SK-N-SH (cell line): Measurements from ENCODE around the gene CEP170.

Experiments used
- EP300 ChIP-seq, 2 experiments: IDR thresholded peaks; 2 replicates each; pipeline versions ENCODE4 v1.4.0 to v1.6.1; 2012; ENCODE audit warnings: borderline replicate concordance in 1 of 2, low read depth in 1 of 2, low read length in 1 of 2
- EZH2phosphoT487 ChIP-seq: fragments of 200-600 bp; sonication (generic); IDR thresholded peaks from 2 replicates; pipeline ENCODE4 v1.6.1; 2017; ENCODE audit warnings: low read depth, mixed run types, mild to moderate bottlenecking, antibody characterized with exemption, moderate library complexity, borderline replicate concordance
- GABPA ChIP-seq: IDR thresholded peaks from 2 replicates; pipeline ENCODE4 v1.4.0; 2012; ENCODE audit warnings: low read depth, mild to moderate bottlenecking
- NRF1 ChIP-seq: IDR thresholded peaks from 2 replicates; pipeline ENCODE4 v1.6.1; 2012; ENCODE audit warnings: low read depth, mild to moderate bottlenecking, low read length
- RCOR1 ChIP-seq: fragments of 150-350 bp; IDR thresholded peaks from 2 replicates; pipeline ENCODE4 v1.6.1; 2017; ENCODE audit warnings: antibody characterized with exemption, low read length
- SIN3A ChIP-seq: IDR thresholded peaks from 2 replicates; pipeline ENCODE4 v1.6.1; 2012; ENCODE audit warnings: low read depth, mild to moderate bottlenecking, low read length, moderate library complexity, borderline replicate concordance
- SMC3 ChIP-seq: IDR thresholded peaks from 2 replicates; pipeline ENCODE4 v1.6.1; 2012; ENCODE audit warnings: low read depth, low read length, improper control_type of control experiment
- TCF12 ChIP-seq: IDR thresholded peaks from 2 replicates; pipeline ENCODE4 v1.4.0; 2012
- USF1 ChIP-seq: IDR thresholded peaks from 2 replicates; pipeline ENCODE4 v1.4.0; 2012; ENCODE audit warnings: low read depth, borderline replicate concordance
- USF2 ChIP-seq: fragments of 150-350 bp; IDR thresholded peaks from 2 replicates; pipeline ENCODE4 v1.6.1; 2017; ENCODE audit warnings: antibody characterized with exemption, low read length, low read depth, borderline replicate concordance
- YY1 ChIP-seq: IDR thresholded peaks from 2 replicates; pipeline ENCODE4 v1.4.0; 2012; ENCODE audit warnings: low read depth, mild to moderate bottlenecking
- TF ChIP-seq, protein P1 (sequence below): fragments of 200-600 bp; sonication (generic); IDR thresholded peaks from 2 replicates; pipeline ENCODE4 v1.6.1; 2017; ENCODE audit warnings: antibody characterized with exemption, mild to moderate bottlenecking, moderate library complexity
- TF ChIP-seq, protein P2 (sequence below): IDR thresholded peaks from 2 replicates; pipeline ENCODE4 v1.4.0; 2012; ENCODE audit warnings: low read depth, borderline replicate concordance
- TF ChIP-seq, protein P3 (sequence below): IDR thresholded peaks from 2 replicates; pipeline ENCODE4 v1.6.1; 2012; ENCODE audit warnings: mild to moderate bottlenecking, low read depth, low read length, moderate library complexity

DNA sequence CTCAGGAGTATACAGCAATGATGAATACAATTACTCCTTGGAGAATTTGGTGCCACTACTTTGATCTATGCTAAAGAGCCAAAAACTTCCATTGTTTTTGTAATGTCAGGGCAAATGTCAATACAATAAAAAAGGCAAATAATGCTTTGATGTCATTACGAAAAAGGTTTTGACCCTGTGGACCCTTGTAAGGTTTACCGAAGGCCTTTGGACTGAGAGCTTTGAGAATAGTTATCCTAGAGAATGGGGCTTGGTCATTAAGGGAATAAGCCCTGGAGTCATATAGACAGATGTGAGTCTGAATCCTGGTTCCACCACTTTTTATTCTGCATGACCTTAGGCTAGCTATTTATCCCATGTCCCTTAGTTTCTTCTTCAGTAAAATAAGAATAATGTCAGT, 27.5 kb downstream of the CEP170 start:
- TF ChIP-seq, protein P1, sequence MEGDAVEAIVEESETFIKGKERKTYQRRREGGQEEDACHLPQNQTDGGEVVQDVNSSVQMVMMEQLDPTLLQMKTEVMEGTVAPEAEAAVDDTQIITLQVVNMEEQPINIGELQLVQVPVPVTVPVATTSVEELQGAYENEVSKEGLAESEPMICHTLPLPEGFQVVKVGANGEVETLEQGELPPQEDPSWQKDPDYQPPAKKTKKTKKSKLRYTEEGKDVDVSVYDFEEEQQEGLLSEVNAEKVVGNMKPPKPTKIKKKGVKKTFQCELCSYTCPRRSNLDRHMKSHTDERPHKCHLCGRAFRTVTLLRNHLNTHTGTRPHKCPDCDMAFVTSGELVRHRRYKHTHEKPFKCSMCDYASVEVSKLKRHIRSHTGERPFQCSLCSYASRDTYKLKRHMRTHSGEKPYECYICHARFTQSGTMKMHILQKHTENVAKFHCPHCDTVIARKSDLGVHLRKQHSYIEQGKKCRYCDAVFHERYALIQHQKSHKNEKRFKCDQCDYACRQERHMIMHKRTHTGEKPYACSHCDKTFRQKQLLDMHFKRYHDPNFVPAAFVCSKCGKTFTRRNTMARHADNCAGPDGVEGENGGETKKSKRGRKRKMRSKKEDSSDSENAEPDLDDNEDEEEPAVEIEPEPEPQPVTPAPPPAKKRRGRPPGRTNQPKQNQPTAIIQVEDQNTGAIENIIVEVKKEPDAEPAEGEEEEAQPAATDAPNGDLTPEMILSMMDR = no peak
- TF ChIP-seq USF2 (no peak), YY1 (no peak), EP300 (IDR thresholded peaks at IDR 0.05; ENCODE audit: borderline replicate concordance in 1 of 2, low read depth in 1 of 2, low read length in 1 of 2) (no peak), GABPA (no peak), RCOR1 (no peak), EZH2phosphoT487 (no peak), TCF12 (no peak), SMC3 (no peak), NRF1 (no peak), USF1 (no peak), SIN3A (no peak)
- TF ChIP-seq, protein P2, sequence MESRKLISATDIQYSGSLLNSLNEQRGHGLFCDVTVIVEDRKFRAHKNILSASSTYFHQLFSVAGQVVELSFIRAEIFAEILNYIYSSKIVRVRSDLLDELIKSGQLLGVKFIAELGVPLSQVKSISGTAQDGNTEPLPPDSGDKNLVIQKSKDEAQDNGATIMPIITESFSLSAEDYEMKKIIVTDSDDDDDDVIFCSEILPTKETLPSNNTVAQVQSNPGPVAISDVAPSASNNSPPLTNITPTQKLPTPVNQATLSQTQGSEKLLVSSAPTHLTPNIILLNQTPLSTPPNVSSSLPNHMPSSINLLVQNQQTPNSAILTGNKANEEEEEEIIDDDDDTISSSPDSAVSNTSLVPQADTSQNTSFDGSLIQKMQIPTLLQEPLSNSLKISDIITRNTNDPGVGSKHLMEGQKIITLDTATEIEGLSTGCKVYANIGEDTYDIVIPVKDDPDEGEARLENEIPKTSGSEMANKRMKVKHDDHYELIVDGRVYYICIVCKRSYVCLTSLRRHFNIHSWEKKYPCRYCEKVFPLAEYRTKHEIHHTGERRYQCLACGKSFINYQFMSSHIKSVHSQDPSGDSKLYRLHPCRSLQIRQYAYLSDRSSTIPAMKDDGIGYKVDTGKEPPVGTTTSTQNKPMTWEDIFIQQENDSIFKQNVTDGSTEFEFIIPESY = no peak
- TF ChIP-seq, protein P3, sequence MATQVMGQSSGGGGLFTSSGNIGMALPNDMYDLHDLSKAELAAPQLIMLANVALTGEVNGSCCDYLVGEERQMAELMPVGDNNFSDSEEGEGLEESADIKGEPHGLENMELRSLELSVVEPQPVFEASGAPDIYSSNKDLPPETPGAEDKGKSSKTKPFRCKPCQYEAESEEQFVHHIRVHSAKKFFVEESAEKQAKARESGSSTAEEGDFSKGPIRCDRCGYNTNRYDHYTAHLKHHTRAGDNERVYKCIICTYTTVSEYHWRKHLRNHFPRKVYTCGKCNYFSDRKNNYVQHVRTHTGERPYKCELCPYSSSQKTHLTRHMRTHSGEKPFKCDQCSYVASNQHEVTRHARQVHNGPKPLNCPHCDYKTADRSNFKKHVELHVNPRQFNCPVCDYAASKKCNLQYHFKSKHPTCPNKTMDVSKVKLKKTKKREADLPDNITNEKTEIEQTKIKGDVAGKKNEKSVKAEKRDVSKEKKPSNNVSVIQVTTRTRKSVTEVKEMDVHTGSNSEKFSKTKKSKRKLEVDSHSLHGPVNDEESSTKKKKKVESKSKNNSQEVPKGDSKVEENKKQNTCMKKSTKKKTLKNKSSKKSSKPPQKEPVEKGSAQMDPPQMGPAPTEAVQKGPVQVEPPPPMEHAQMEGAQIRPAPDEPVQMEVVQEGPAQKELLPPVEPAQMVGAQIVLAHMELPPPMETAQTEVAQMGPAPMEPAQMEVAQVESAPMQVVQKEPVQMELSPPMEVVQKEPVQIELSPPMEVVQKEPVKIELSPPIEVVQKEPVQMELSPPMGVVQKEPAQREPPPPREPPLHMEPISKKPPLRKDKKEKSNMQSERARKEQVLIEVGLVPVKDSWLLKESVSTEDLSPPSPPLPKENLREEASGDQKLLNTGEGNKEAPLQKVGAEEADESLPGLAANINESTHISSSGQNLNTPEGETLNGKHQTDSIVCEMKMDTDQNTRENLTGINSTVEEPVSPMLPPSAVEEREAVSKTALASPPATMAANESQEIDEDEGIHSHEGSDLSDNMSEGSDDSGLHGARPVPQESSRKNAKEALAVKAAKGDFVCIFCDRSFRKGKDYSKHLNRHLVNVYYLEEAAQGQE = no peak
